Trophoblast cell (in vitro differentiated cells and primary cell): ENCODE results near the gene NUMA1.
A peak's percentile ranks its signal among the peaks of the same experiment; 100 is the strongest.

Experiments
- DNase-seq, 2 donors: peaks; one replicate each; pipeline ENCODE4 v3.0.0-alpha.2; 2016
- H2AFZ ChIP-seq: 2 replicates; pipeline ENCODE4 v1.6.1; 2013; ENCODE audit warnings: low read length, moderate library complexity, mild to moderate bottlenecking; ENCODE audit not compliant: insufficient read depth, poor library complexity
- H2AK5ac ChIP-seq: 2 replicates; pipeline ENCODE4 v1.6.1; 2013; ENCODE audit warnings: mild to moderate bottlenecking, low read length
- H2BK120ac ChIP-seq: 2 replicates; pipeline ENCODE4 v1.6.1; 2013; ENCODE audit warnings: low read length, mild to moderate bottlenecking, moderate library complexity; ENCODE audit not compliant: insufficient read depth, poor library complexity
- H2BK12ac ChIP-seq: 2 replicates; pipeline ENCODE4 v1.6.1; 2013; ENCODE audit warnings: mild to moderate bottlenecking, low read length, moderate library complexity
- H2BK5ac ChIP-seq: 2 replicates; pipeline ENCODE4 v1.6.1; 2013; ENCODE audit warnings: low read length, low read depth, moderate library complexity, mild to moderate bottlenecking; ENCODE audit not compliant: poor library complexity
- H3K14ac ChIP-seq: 2 replicates; pipeline ENCODE4 v1.6.1; 2013; ENCODE audit warnings: mild to moderate bottlenecking, low read length
- H3K18ac ChIP-seq: 2 replicates; pipeline ENCODE4 v1.6.1; 2013; ENCODE audit warnings: mild to moderate bottlenecking, low read length
- H3K23ac ChIP-seq: 2 replicates; pipeline ENCODE4 v1.6.1; 2013; ENCODE audit warnings: low read length
- H3K27ac ChIP-seq: 2 replicates; pipeline ENCODE4 v1.5.1; 2013; ENCODE audit warnings: low read depth, mild to moderate bottlenecking, inconsistent platforms, low read length, moderate library complexity
- H3K27me3 ChIP-seq: 2 replicates; pipeline ENCODE4 v1.6.1; 2013; ENCODE audit warnings: inconsistent platforms, mild to moderate bottlenecking, low read length, moderate library complexity; ENCODE audit not compliant: insufficient read depth
- H3K36me3 ChIP-seq, 2 experiments: 1 replicate in 1 of 2; 2 replicates in 1 of 2; pipeline ENCODE4 v1.6.1; 2013; ENCODE audit warnings: low read length in 2 of 2, mild to moderate bottlenecking in 2 of 2, moderate library complexity in 1 of 2; ENCODE audit not compliant: insufficient read depth in 2 of 2, control insufficient read depth in 1 of 2
- H3K4ac ChIP-seq: 2 replicates; pipeline ENCODE4 v1.6.1; 2013; ENCODE audit warnings: low read depth, mild to moderate bottlenecking, low read length, moderate library complexity
- H3K4me1 ChIP-seq, 2 experiments: 1 replicate in 1 of 2; 2 replicates in 1 of 2; pipeline ENCODE4 v1.6.1; 2013; ENCODE audit warnings: low read length in 2 of 2, mild to moderate bottlenecking in 2 of 2, moderate library complexity in 1 of 2; ENCODE audit not compliant: insufficient read depth in 2 of 2, control insufficient read depth in 1 of 2
- H3K4me2 ChIP-seq: 2 replicates; pipeline ENCODE4 v1.6.1; 2013; ENCODE audit warnings: inconsistent platforms, mild to moderate bottlenecking, low read length, moderate library complexity
- H3K4me3 ChIP-seq: 2 replicates; pipeline ENCODE4 v1.5.1; 2013; ENCODE audit warnings: mild to moderate bottlenecking, low read depth, low read length, inconsistent platforms
- H3K79me1 ChIP-seq: one replicate; pipeline ENCODE4 v1.6.1; 2013; ENCODE audit warnings: low read length
- H3K79me2 ChIP-seq: 2 replicates; pipeline ENCODE4 v1.6.1; 2013; ENCODE audit warnings: low read length, mild to moderate bottlenecking; ENCODE audit not compliant: control insufficient read depth, insufficient read depth, poor library complexity
- H3K9ac ChIP-seq: 2 replicates; pipeline ENCODE4 v1.6.1; 2013; ENCODE audit warnings: mild to moderate bottlenecking, low read length
- H3K9me3 ChIP-seq: 2 replicates; pipeline ENCODE4 v1.6.1; 2013; ENCODE audit warnings: low read depth, mild to moderate bottlenecking, control low read depth, inconsistent platforms, low read length; ENCODE audit not compliant: insufficient read depth
- H4K12ac ChIP-seq: 2 replicates; pipeline ENCODE4 v1.6.1; 2013; ENCODE audit warnings: low read depth, mild to moderate bottlenecking, low read length, moderate library complexity
- H4K8ac ChIP-seq: 2 replicates; pipeline ENCODE4 v1.6.1; 2013; ENCODE audit warnings: low read depth, mild to moderate bottlenecking, low read length, moderate library complexity
- H4K91ac ChIP-seq: one replicate; pipeline ENCODE4 v1.6.1; 2013; ENCODE audit warnings: low read depth, mild to moderate bottlenecking, low read length, moderate library complexity
- WGBS: extraction: QIAGEN DNeasy Blood & Tissue Kit; methylation state at CpG from one replicate; pipeline ENCODE4 v1.1.7; 2013; ENCODE audit warnings: missing lambda C conversion rate; ENCODE audit not compliant: insufficient read length, insufficient coverage; ENCODE audit errors: extremely low coverage; 5-methylcytosine and 5-hydroxymethylcytosine counted together

NUMA1 gene

GRCh38 chr11:72081821-72082453, 1.6 kb upstream of the NUMA1 start:
- Histone ChIP-seq H3K18ac (no peak overlapping the region), H3K4me3 (no peak overlapping the region), H3K9ac (no peak overlapping the region), H2BK12ac (no peak overlapping the region), H3K23ac (no peak overlapping the region), H3K36me3 (no peaks in the 10 kb centered on the region), H3K14ac (no peak overlapping the region), H3K79me2 (peaks cover 12% of the 10 kb centered on the region), H4K12ac (no peak overlapping the region), H2BK5ac (no peak overlapping the region), H3K79me1 (peaks cover 11% of the 10 kb centered on the region), H3K27ac (peak overlapping the region; percentile 83), H3K27me3 (no peaks in the 10 kb centered on the region), H4K91ac (no peak overlapping the region), H2BK120ac (no peak overlapping the region), H2AK5ac (no peak overlapping the region), H3K9me3 (no peaks in the 10 kb centered on the region), H3K4me2 (no peak overlapping the region), H3K4me1 (peaks cover 9 to 10% of the 10 kb centered on the region in 2 experiments), H2AFZ (no peak overlapping the region), H4K8ac (no peak overlapping the region), H3K4ac (no peak overlapping the region)
- no CpG with 5 or more reads among the region's 3 CpGs for WGBS
- peak; percentile 66 to 82 for DNase-seq

- no peaks in the 10 kb centered on the region for H3K27me3 ChIP-seq
- peak overlapping the region; percentile 83 for H3K27ac ChIP-seq
- no peak overlapping the region for H3K23ac ChIP-seq
- peak; percentile 34 to 63 for DNase-seq
- peak overlapping the region; percentile 58 for H3K4me2 ChIP-seq
- H3K14ac ChIP-seq: peak overlapping the region; percentile 85
- peaks cover 9 to 10% of the 10 kb centered on the region in 2 experiments for H3K4me1 ChIP-seq
- H3K9me3 ChIP-seq: no peaks in the 10 kb centered on the region
- peak overlapping the region; percentile 83 for H2BK5ac ChIP-seq
- peak overlapping the region; percentile 98 for H4K8ac ChIP-seq
- peak overlapping the region; percentile 61 for H2BK12ac ChIP-seq
- H3K79me1 ChIP-seq: peaks cover 11% of the 10 kb centered on the region
- peak overlapping the region; percentile 86 for H2AFZ ChIP-seq
- H3K36me3 ChIP-seq: no peaks in the 10 kb centered on the region
- H3K18ac ChIP-seq: peak overlapping the region; percentile 93
- H3K4me3 ChIP-seq: peak overlapping the region; percentile 53
- peak overlapping the region; percentile 95 for H4K91ac ChIP-seq
- H2AK5ac ChIP-seq: peak overlapping the region; percentile 74
- peaks cover 12% of the 10 kb centered on the region for H3K79me2 ChIP-seq
- 100% methylated on average over 4 of the region's 21 CpGs for WGBS
- H2BK120ac ChIP-seq: peak overlapping the region; percentile 77
- peak overlapping the region; percentile 56 for H3K4ac ChIP-seq
- no peak overlapping the region for H3K9ac ChIP-seq
- H4K12ac ChIP-seq: peak overlapping the region; percentile 91
These were observed 872 bp upstream of the NUMA1 start for GRCh38 chr11:72081184-72081644.

- H2BK12ac ChIP-seq: peak overlapping the region; percentile 27
- no CpG with 5 or more reads among the region's 16 CpGs for WGBS
- no peak overlapping the region for H3K18ac ChIP-seq
- H3K4me2 ChIP-seq: peak overlapping the region; percentile 95
- peak overlapping the region; percentile 68 for H4K8ac ChIP-seq
- H2BK5ac ChIP-seq: peak overlapping the region; percentile 85
- H4K91ac ChIP-seq: peak overlapping the region; percentile 64
- peak overlapping the region; percentile 8 for H4K12ac ChIP-seq
- peak overlapping the region; percentile 81 for H3K27ac ChIP-seq
- H3K4ac ChIP-seq: peak overlapping the region; percentile 90
- H2BK120ac ChIP-seq: peak overlapping the region; percentile 35
- peaks cover 12% of the 10 kb centered on the region for H3K79me1 ChIP-seq
- peak in 1 of 2 donors; percentile 47 for DNase-seq
- H3K27me3 ChIP-seq: no peaks in the 10 kb centered on the region
- peaks cover 14% of the 10 kb centered on the region for H3K79me2 ChIP-seq
- peak overlapping the region; percentile 52 for H2AK5ac ChIP-seq
- no peak overlapping the region for H3K23ac ChIP-seq
- peak overlapping the region; percentile 95 for H3K9ac ChIP-seq
- H3K9me3 ChIP-seq: no peaks in the 10 kb centered on the region
- H3K14ac ChIP-seq: peak overlapping the region; percentile 38
- H3K4me1 ChIP-seq: peaks cover 11 to 12% of the 10 kb centered on the region in 2 experiments
- H3K4me3 ChIP-seq: peak overlapping the region; percentile 92
- H2AFZ ChIP-seq: peak overlapping the region; percentile 77
- peaks cover 0 to 2% of the 10 kb centered on the region in 2 experiments for H3K36me3 ChIP-seq
These were observed 470 bp downstream of the NUMA1 start for GRCh38 chr11:72079819-72080325.

GRCh38 chr11:72078477-72078876, 1.9 kb downstream of the NUMA1 start:
- Histone ChIP-seq H3K4me1 (peaks cover 12 to 13% of the 10 kb centered on the region in 2 experiments), H3K9ac (no peak overlapping the region), H3K14ac (no peak overlapping the region), H2AFZ (no peak overlapping the region), H3K27me3 (no peaks in the 10 kb centered on the region), H3K4ac (peak overlapping the region; percentile 26), H2BK120ac (no peak overlapping the region), H3K9me3 (no peaks in the 10 kb centered on the region), H2AK5ac (no peak overlapping the region), H2BK5ac (no peak overlapping the region), H2BK12ac (no peak overlapping the region), H3K4me2 (no peak overlapping the region), H3K27ac (peak overlapping the region; percentile 27), H4K91ac (no peak overlapping the region), H4K12ac (no peak overlapping the region), H3K23ac (no peak overlapping the region), H3K79me2 (peaks cover 16% of the 10 kb centered on the region), H4K8ac (no peak overlapping the region), H3K36me3 (peaks cover 0 to 2% of the 10 kb centered on the region in 2 experiments), H3K4me3 (no peak overlapping the region), H3K79me1 (peaks cover 12% of the 10 kb centered on the region), H3K18ac (no peak overlapping the region)
- no CpG with 5 or more reads among the region's 6 CpGs for WGBS
- peak; percentile 36 to 95 for DNase-seq
